ENCODE data around the gene S100A11.
"Not testable (repeated sequence)": the region's sequence is repeated elsewhere in the genome, so short reads cannot be mapped to it uniquely, and the experiment has no call there.

Gene S100A11

DNA sequence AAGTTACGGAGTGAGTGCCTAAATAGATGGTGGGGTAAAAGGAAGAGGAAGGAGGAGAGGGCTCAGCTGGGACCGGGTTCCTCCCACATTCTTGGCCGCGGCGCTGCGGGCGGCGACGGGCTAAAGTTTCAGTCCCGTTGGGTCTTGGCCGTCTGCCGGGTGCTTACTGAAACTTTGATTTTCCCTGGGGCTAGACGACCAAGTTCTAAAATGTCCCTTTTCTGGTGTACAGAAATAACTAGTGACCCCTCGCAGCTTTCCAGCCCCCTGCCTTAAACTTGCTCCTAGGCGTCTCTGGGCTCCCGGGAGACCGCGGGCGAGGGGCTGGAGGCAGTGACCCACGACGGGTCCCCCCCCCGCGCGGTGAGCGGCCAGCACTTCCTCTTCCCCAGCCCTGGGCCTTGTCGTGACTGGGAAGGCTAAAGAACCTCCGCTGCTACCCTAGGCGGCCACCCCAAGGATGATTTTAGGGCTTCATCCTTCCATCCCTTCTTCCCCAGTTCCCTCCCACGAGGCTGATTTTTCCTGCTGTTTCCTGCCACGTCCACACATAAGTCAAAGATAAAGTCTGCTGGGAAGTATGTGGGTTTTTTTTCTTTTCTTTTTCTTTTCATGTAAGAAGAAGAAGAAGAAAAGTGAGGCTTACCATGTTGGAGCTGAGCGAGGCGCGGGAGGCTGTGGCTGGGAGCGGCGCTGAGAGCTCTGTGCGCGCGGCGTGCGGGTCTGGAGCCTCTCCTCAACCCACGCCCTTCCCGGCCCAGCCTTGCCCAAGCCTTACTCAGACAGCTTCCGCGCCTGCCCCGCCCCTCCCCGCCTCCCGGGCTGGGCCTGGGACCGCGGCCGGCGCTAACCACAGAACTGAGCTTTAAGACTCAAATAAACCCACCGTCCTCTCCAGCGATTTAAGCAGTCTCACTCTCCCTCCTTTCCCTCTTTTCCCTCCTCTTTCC, at the start of gene S100A11:
Gene S100A11 (minus strand): TSS at position 738 of the 950 bp plus-strand sequence. CDS start 89 bp downstream, at position 649.
- peak; percentile 39 to 65 for DNase-seq

DNA sequence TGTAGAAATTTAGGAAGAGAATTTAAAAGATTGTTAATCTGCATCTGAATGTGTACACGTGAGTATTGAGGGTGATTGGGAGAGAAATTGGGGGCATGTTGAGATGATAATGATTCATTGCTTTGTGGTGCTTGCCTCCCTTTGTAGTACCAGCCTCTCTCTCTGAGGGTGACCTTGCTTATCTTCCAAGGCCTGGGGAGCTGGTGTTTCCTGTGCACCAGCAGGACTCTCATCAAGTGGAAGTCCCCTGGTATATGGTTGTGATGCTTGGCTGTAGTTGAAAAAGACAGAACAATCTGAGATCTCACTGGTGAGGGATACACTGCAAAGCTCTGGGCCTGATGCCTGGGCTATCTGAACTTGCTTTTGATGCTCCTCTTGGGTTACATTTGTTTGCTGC, 48.0 kb upstream of the S100A11 start:
- DNase-seq: no peak

DNA sequence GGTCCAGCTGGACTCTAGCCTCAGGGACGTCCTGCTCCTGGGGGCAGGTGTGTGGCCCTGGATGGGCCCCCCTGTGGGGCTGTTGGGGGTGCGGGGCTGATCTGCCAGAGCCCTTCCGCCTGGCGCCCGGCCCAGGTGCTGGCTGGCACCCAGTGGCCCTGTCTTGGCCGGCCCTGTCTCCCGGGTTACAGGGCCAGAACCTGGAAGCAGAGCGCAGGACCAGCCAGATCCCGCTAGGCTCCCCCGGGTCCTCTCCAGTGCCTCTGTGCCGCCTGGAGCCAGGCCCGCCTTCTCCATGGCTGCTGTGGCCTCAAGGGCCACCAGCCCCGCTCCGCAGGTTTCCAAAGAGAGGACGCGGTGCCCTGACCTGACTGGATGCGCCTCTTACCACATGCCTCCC, 44.2 kb upstream of the S100A11 start:
- not testable (repeated sequence) for DNase-seq

DNA sequence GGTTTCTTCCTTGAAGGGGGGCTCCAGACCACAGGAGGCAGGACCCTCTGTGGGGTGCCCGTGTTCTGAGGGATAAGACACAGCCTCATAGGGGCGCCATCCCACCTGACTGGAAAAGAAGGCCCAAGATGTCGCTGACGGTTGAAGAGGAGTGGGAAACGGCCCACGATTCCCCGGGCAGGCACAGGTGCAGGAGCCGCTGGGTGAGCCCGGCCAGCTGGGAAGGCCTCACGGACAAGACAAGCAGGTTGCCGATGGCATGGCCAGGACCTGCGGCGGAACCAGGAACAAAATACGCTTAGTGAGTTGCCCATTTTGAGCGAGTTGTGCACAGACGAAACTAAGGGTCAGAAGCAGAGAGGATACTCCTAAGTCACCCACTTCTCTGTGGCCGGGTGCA, 43.7 kb upstream of the S100A11 start:
- not testable (repeated sequence) for DNase-seq

DNA sequence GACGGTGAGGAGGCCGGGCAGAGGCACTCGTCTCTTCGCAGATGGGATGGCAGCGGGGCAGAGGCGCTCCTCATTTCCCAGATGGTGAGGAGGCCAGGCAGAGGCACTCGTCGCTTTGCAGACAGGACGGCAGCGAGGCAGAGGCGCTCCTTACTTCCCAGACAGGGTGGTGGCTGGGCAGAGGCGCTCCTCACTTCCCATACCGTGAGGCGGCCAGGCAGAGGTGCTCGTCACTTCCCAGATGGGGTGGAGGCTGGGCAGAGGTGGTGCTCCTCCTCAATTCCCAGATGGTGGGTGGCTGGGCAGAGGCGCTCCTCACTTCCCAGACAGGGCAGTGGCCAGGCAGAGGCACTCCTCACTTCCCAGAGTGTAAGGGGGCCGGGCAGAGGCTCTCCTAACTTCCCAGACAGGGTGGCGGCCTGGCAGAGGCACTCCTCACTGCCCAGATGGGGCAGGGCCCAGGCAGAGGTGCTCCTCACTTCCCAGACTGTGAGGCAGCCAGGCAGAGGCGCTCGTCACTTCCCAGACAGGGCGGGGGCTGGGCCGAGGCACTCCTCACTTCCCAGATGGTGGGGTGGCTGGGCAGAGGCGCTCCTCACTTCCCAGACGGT, 42.1 kb upstream of the S100A11 start:
- no peak for DNase-seq

DNA sequence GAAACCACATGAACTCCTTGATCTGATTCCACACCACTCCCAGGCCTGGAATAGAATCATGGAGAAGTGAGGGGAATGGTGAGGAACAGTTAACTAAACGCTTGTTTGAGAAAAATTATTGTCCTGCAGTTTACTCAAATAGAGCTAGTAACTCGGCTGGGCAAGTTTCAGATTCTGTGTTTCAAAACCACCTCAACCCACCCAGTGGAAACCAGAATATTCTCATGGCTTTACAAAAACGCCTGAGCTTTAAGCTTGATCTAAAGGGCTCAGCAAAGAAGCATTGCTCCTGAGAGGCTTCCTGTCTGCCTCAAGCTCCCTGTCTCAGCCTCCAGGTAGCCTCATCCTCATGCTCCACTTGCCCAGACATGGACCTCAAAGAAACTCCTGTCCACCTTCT, 35.5 kb upstream of the S100A11 start:
- no peak for DNase-seq

DNA sequence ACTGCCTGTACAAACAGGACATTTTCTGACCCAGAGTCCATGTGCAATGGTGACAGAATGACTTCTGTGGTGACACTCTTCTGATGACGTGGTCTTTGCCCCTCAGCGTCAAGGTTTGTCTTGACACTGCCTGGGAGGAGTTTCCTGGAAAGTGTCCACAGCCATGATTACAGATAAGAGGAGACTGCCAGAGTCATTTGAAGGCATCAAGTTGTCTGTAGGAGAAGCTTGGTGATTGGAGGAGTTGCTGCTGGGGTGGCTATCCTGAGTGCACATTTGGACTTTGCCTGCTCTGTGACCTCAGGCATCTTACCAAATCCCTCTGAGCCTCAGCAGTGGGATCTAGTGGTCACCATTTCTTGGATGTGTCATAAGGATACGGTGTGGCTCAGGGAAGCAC, 34.3 kb upstream of the S100A11 start:
- DNase-seq: no peak

DNA sequence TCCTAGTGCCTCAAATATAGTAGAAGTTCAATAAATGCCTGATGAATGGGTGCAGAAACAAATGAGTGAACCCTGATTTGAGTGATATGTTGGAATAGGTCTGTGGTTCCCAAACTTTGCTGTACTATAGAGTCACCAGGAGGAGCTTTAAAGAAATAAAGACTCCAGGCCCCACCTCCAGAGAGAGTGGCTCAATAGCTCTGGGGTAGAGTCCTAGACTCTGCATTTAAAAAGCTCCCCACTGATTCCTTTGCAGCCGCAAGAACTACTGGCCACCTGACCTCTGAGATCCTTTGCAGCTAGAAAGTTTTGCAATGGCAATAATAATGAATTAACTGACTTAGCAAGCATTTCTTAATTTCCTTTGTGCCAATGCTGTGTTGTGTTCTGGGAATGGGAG, 31.1 kb upstream of the S100A11 start:
- no peak for DNase-seq

DNA sequence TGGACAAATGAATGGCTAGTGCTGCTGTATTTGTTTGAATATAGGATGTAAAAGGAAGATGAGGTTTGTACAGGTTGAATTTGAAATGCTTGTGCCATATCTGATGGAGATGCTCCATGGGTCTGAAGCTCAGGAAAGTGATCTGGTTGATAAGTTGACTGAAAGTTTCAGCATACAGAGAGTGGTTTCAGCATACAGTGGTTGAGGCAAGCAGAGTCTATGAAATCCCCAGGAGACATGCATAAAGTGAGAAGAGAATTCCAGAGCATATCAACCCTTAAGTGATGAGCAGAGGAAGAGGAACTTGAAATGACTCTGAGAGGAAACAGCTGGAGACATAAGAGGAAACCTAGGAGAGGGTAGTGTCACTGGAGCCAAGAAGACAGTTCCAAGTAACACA, 30.3 kb upstream of the S100A11 start:
- DNase-seq: no peak

DNA sequence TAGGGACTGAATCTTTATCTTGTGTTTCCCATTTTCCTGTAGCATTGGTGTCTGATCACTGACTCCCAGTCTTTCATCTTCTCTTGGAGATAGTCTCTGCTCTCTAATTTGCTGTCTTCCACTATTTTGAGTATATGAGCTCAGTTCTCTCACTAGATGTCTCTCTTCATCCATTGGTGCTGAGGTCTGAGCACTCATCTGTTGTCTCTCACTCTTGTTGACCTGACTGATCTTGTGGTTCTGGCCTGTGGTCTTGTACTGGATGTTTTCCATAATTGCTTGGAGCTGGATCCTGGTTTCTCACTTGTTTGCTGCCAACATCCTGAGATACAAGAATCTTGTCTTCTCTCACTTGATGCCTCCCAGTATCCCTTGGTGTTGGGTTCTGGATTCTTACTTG, 25.1 kb upstream of the S100A11 start:
- DNase-seq: no peak

DNA sequence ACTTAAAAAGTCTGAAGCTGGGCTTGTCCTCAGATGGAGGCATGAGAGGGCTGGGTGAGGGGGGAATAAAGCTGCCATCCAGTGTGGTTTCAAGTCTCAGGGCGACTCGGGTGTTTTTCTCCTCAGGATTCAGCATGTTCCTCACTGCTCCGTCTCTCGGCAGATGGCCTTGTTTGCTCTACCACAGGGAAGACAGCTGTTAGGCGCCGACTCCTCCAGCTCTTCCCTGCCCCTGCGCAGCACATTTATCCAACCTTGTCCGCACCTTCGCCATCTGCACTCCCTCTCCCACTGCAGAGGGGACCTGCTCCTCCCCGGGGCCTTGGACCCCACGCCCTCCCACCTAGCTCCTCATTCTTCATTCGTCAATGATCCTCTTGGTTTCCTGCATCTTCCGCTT, 16.6 kb upstream of the S100A11 start:
- peak; percentile 74 to 87 for DNase-seq

DNA sequence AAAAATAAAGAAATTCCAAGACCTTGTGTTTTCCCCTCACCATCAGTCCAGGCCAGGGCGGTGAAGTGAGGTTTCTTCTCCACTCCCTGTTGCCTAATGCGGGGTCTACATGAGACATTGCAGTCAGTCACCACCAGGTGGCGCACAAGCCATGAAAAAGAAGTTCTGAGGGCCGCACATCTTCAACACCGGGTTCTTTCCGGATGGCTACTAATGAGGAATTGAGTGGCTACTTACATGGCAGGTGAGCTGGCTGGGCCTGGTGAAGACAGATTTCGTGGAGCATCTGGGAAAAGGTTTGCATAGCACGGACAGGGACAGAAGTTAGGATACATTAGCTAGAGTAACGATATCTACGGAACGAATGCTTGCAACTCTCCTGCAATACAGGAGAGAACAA, 15.8 kb upstream of the S100A11 start:
- peak; percentile 95 for DNase-seq

DNA sequence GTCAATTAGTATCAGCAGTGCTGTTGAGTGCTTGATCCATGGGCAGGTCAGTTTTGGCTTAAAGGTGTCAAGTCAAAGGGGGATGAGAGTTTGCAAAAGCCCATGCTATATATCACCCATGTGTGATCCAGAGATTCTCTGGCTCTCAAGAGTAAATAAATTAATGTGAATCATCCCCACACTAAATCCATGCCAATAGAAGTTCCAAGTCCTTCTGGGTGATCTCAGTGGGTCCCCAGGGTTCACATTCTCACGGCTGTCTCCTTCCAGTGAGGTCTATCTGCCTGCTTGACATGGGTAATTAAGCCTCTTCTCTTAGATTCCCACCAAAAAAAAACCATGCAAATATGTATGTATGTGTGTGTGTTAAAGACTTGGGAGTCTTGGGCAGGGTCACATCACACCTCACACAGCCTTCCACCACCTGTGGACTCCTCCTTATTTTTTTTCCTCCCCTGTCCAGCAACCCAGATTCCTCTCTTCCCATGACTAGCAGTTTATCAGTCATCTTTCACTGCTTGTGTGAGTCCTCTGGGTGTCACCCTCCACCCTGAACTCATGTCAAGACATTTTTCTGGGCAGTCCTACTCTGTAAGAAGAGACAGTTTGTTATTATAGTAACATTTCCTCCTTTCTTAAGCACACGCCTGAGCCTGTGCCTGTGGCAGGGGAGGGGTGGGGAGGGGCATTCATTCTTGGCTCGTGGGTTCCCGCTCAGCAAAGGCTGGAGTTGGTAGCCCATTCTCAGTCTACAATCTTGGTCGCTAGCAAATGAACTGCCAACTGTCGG, 14.3 kb upstream of the S100A11 start:
- no peak for DNase-seq

DNA sequence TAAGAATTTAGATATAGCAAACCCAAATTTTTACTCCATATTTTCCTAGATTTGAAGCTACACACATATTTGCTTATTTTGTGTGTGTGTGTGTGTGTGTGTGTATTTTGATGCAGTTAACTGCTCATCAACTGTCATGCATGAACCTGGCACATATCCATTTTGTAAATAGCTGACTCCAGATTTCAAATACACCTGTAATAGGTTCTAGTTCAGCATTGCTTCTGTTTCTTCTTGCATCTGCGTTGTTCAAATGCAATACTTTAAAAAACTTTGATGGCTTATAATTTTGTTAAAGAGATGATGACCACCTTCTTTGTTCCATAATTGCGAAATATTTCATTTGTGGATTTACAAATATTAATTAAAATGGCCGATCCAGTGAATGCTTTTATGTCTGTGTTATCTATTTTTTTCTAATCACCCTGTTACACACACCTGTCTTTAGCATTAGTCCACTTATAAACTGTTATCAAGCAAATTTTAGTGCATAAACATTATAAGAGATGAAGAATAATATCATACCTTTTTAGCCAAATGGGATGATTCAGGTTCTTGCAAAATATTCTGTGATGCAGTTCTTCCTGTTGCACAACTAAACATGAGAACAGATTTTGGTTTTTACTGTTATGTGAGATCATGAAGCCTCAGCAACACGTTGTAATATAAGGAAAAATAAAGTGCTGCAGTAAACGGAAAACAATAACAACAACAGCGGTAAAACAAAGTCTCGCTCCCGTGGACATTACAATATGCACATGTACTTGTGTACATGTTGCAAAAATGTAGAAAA, 12.7 kb upstream of the S100A11 start:
- no peak for DNase-seq

DNA sequence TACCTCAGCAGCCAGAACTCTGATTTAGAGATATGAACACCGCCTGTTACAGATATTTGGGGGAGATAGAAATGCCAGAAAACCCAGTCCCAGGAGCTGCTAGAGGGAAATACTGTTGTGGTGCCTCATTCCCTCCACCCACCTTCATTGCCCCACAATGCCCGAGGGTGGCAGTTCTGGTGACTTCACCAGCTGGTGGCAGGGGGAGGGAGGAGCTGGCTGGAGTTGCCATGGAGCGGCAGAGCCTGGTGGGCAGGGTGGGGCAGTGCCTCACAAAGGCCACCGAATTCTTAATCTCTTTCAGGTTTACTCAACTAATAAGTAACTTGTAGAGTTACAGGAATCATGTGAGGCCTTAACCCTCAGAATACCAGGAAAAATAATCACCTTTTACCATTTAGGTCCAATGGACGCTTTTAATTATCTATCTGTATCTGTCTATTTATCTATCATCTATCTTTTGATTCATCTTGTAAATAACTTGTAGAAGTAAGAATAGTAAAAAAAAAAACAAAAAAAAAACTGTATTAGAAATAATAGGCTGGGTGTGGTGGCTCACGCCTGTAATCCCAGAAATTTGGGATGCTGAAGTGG, 11.7 kb upstream of the S100A11 start:
- peak; percentile 90 to 93 for DNase-seq

DNA sequence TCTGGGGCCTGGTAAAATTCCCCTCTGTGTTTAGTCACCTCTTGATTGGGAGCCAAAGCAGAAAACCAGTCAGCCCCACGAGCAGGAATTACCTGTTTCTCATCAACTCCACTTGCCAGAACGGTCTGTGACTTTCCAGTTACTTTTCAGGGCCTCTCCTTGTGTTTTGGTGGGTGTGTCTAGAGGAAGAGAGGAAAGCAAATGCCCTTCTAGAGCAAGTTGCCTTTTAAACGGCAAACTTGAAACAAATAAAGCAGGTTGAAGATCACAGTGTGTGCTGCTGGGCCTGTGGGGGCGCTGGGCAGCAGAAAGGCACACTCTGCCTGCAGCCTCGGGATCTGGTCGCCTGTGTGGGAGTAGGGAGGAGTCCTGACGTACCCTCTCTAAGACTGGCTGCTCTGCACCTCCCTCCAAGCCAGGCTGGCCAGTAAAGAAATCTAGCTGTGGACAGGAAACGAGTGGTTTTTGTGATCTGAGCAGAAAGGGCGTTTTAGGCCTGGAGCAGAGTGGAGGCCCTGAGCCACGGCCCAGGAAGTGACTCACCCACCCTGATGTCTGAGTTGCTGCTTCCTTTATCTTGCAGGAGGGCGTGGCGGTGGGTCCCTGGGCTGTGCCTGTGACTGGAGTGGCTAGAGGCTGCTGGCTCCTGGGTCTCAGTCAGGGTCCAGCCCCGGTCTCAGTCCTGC, 11.1 kb upstream of the S100A11 start:
- DNase-seq: peak; percentile 99

DNA sequence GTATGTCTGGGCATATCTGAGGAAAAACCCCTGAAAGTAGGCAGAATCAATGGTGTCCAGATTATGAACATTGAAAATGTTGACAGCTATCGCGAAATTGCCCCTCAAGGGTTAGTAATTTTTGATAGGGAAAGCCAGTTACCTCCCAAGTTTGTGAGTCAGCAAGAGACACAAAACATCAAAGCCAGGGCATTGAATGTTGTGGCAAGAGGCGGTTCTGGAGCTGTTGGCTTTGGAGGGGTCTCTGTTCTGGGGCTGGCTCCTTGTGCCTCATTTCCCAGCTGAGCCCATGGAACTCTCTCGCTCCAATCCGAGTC, 10.6 kb upstream of the S100A11 start:
- DNase-seq: no peak

DNA sequence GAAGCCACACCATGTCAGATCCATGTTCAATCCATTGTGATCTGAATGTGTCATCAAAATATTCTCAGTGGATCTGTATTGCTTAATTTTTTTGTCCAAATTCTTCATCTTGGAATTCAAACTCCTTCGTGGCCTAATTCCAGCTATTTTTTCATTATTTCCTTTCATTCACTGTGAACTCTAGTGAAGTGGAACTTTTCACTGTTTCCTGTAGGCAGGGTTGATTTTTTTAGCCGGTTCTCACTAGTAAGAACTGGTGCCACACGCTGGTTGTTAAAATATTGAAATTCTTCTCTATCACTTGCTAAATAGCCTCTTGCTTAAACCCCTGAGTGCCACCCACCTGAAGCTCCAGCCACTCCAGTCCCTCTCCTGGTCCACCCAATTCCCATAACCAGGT, 7.6 kb upstream of the S100A11 start:
- no peak for DNase-seq

DNA sequence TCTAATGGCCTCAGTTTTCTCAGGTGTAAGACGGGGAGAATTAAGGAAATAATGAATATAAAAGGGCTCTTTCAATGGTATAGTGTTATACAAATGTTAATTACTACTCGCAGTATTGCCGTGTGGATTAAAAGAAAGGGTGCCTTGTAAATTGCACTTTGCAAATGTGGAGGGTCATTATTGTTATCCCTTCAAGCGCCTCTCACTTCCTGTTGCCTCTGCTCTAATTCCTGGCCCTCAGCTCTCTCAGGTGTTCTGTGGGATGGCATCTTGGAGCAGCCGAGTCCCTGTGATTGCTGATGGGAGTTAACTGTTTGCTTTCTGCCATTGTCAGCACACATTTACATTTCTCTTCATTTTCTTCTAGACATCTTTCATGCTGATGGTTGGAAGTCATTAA, 7.1 kb upstream of the S100A11 start:
- no peak for DNase-seq

DNA sequence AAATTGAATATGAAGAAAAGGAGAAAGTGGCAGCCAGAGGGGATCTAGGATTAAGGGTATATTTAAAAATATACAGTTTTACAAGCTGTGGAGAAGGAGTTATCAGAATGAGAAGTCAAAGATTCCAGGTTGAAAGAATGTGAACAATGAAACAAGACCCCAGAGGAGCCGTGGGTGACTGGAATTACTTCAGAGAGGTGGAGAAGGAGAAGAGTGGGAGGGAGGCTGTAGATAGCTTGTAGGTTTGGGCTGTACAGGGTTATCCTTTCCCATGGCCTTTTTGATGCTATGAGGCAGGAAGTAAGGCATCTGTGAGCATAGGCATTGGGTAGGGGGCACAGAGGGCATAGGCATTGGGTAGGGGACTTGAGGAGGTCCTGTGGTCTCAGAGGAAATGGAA, 5.2 kb upstream of the S100A11 start:
- DNase-seq: no peak

DNA sequence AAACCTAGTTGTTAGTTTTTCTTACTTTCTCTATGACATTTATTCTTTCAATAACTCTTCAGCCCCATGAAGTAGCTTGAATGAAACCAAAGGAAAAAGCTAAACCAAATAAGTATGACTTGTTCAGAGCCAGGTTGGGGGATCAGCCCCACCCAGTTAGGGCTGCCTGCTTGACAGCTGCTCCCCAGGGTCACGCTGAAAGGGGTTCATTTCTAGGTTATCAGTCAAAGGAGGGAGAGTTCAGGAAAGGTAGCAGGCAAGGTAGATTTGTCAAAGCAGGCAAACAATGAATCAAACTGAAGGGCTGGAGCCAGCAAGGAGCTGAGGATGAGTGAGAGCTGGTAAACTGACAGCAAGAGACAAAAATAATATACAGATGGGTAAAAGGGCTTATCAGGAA, 3.1 kb upstream of the S100A11 start:
- no peak for DNase-seq

DNA sequence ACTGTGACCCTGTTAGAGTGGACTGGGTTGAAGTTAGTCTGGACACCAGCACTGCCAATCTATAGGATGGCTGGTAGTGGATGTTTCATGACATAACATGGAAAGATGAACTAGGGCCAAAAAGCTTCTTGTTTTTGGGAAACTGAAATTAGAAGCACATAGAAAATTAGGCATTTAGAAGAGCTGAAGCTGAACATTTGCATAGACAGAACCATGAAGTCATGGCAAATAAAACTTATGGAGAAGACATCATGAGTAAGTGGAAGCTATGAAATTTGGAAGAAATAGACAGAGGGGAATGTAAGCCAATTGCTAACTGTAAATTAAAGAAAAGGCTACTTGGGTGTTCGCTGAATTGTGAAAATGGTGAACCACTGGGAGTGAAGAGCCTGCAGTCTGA, 2.7 kb upstream of the S100A11 start:
- DNase-seq: no peak

Measured in SHP77 (cell line).